Measurements from ENCODE around the gene HYCC2. TPM values are rescaled to one million over a fixed set of nuclear protein-coding genes. Genes with fewer than 3 reads are reported as not detected.

The HYCC2 gene
- total RNA-seq, 4 donors from 2014 or later: 19.8 to 32.0 (median 26.0) TPM

DNA sequence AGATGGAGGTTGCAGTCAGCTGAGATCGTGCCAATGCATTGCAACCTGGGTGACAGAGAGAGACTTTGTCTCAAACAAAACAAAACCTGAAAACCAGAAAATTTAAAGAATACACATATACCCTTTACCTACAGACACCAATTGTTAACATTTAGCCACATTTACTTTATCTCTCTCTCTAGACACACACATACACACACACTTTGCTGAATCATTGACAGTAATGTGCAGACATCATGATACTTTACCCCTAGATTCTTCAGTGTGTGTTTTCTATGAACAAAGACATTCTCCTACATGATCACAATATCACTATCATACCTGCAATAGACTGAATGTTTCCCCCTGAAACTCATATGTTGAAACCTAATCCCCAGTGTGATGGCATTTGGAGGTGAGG, 34.3 kb upstream of the HYCC2 start:
- Histone ChIP-seq H3K27me3 (no peaks in the 10 kb centered on the region), H3K4me1 (no peaks in the 10 kb centered on the region), H3K4me3 (replicated peaks in 1 of 3) (no peak overlapping the region), H3K27ac (no peak overlapping the region), H3K36me3 (no peaks in the 10 kb centered on the region), H3K9me3 (no peaks in the 10 kb centered on the region)
- DNase-seq: no peak
- intact Hi-C loops (cut with DNase I): no loop called here
- WGBS, 2 donors: 97 to 100% methylated on average over 1 of the region's 1 CpG
- no peak for TF ChIP-seq POLR2A (IDR thresholded peaks at IDR 0.05)
- TF ChIP-seq, protein P1, sequence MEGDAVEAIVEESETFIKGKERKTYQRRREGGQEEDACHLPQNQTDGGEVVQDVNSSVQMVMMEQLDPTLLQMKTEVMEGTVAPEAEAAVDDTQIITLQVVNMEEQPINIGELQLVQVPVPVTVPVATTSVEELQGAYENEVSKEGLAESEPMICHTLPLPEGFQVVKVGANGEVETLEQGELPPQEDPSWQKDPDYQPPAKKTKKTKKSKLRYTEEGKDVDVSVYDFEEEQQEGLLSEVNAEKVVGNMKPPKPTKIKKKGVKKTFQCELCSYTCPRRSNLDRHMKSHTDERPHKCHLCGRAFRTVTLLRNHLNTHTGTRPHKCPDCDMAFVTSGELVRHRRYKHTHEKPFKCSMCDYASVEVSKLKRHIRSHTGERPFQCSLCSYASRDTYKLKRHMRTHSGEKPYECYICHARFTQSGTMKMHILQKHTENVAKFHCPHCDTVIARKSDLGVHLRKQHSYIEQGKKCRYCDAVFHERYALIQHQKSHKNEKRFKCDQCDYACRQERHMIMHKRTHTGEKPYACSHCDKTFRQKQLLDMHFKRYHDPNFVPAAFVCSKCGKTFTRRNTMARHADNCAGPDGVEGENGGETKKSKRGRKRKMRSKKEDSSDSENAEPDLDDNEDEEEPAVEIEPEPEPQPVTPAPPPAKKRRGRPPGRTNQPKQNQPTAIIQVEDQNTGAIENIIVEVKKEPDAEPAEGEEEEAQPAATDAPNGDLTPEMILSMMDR (IDR thresholded peaks at IDR 0.05): no peak

DNA sequence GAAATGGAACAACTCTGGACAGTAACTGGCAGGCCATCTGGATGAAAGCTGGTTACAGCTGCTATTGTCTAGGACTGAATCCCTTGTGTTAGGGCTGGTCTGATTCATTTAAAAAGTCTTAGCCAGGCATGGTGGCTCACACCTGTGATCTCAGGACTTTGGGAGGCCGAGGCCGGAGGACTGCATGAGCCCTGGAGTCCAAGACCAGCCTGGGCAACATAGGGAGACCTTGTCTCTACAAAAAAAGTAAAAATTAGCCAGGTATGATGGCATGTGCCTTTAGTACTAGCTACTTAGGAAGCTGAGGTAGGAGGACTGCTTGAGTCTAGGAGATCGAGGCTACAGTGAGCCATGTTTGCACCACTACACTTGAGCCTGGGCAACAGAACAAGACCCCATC, 29.0 kb upstream of the HYCC2 start:
- TF ChIP-seq, protein P1 (IDR thresholded peaks at IDR 0.05): no peak
- TF ChIP-seq POLR2A (IDR thresholded peaks at IDR 0.05): no peak
- Histone ChIP-seq H3K27me3 (no peaks in the 10 kb centered on the region), H3K36me3 (no peaks in the 10 kb centered on the region), H3K9me3 (no peaks in the 10 kb centered on the region), H3K4me3 (replicated peaks in 1 of 3) (no peak overlapping the region), H3K27ac (no peak overlapping the region), H3K4me1 (no peaks in the 10 kb centered on the region)
- no peak for DNase-seq
- WGBS, 2 donors: 94 to 95% methylated on average over 3 of the region's 3 CpGs
- intact Hi-C loops (cut with DNase I): no loop called here

DNA sequence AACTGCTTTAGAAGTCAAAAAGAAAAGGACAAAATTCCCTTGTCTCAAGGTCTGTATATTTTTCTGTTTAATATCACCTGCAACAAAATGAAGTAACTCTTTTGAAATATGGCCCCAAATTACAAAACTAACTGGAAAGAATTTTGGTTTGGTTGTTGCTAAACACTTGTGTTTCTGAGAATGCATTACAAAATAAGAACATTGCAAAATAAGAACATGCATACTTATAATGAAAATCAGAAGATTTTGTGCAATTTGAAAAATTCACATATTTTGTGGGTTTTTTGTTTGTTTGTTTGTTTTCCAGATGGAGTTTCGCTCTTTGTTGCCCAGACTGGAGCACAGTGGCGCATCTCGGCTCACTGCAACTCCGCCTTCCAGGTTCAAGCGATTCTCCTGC, 22.1 kb upstream of the HYCC2 start:
- 97% methylated on average over 5 of the region's 5 CpGs for WGBS, 2 donors
- Histone ChIP-seq H3K4me1 (no peaks in the 10 kb centered on the region), H3K4me3 (replicated peaks in 1 of 3) (no peak overlapping the region), H3K36me3 (no peaks in the 10 kb centered on the region), H3K27me3 (no peaks in the 10 kb centered on the region), H3K9me3 (no peaks in the 10 kb centered on the region), H3K27ac (no peak overlapping the region)
- TF ChIP-seq POLR2A (IDR thresholded peaks at IDR 0.05): no peak
- DNase-seq: no peak
- intact Hi-C loops (cut with DNase I): no loop called here

DNA sequence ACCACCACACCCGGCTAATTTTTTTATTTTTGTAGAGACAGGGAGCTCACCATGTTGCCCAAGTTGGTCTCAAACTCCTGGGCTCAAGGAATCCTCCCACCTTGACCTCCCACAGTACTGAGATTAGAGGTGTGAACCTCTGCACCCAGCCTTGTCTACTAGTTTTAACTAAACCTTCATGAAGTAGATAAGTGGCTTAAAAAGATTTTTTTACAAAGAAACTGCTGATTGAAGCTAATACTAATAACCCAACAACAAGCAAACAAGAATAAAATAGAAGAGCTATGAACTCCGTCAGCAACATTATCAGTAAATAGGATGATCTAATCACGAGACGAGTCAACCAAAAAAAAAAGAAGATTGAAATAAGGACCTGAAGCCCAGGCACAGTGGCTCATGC, 19.1 kb upstream of the HYCC2 start:
- peaks cover 0 to 10% of the 10 kb centered on the region in 2 donors for H3K36me3 ChIP-seq
- WGBS, 2 donors: 83 to 98% methylated on average over 4 of the region's 4 CpGs
- intact Hi-C loops (cut with DNase I): no loop called here

DNA sequence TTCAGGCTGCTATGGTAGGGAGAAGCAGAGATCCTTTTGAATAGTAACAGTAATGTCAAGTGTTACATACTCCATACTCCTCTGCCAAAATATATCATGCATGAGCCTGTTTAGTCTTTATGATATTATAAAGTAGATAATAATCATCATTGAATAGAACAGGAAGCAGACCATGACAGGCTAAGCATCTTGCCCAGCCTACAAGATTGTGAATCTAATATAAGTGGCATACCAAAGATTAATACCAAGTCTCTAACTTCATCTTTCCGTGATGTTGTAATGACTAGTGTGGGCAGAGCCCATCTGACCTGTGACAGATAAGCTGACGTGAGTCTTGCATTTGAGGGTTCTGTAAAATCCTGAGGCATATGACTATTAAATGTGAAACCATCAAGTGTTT, 13.4 kb upstream of the HYCC2 start:
- H3K27ac ChIP-seq: no peak overlapping the region
- DNase-seq: no peak
- WGBS, 2 donors: 90 to 95% methylated on average over 2 of the region's 2 CpGs
- H3K4me1 ChIP-seq: no peaks in the 10 kb centered on the region
- peaks cover 0 to 32% of the 10 kb centered on the region in 2 donors for H3K36me3 ChIP-seq
- H3K27me3 ChIP-seq: no peaks in the 10 kb centered on the region
- H3K4me3 ChIP-seq (replicated peaks in 1 of 3): no peak overlapping the region
- TF ChIP-seq, protein P1 (IDR thresholded peaks at IDR 0.05): no peak
- TF ChIP-seq POLR2A (IDR thresholded peaks at IDR 0.05): no peak
- H3K9me3 ChIP-seq: no peaks in the 10 kb centered on the region
- intact Hi-C loops (cut with DNase I): no loop called here

More for the DNA sequence above, 19.1 kb upstream of the HYCC2 start:
- DNase-seq: no peak
- Histone ChIP-seq H3K9me3 (no peaks in the 10 kb centered on the region), H3K4me3 (replicated peaks in 1 of 3) (no peak overlapping the region), H3K27ac (no peak overlapping the region), H3K27me3 (no peaks in the 10 kb centered on the region), H3K4me1 (no peaks in the 10 kb centered on the region)
- TF ChIP-seq, protein P1 (IDR thresholded peaks at IDR 0.05): no peak
- TF ChIP-seq POLR2A (IDR thresholded peaks at IDR 0.05): no peak

DNA sequence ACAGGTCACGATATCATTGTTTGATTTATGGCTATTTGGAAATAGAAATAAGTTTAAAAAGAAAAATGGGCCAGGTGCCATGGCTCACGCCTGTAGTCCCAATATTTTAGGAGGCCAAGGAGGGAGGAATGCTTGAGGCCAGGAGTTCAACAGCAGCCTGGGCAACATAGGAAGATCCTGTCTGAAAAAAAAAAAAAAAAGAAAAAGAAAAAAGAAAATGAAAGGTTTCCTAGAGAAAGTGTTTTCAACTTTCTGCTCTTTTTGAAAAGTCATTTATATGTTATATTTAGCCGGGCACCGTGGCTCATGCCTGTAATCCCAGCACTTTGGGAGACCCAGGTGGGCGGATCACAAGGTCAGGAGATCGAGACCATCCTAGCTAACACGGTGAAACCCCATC, 3.5 kb upstream of the HYCC2 start:
- intact Hi-C loops (cut with DNase I): loop anchor here (10.0 kb wide), 2 partner anchors 90 to 360 kb away; no protein-coding TSS in a partner anchor

More for the DNA sequence above, 3.5 kb upstream of the HYCC2 start:
- Histone ChIP-seq H3K27ac (no peak overlapping the region), H3K36me3 (peaks cover 0 to 6% of the 10 kb centered on the region in 2 donors), H3K9me3 (no peaks in the 10 kb centered on the region), H3K4me1 (peaks cover 17 to 22% of the 10 kb centered on the region in 2 donors), H3K4me3 (replicated peaks in 1 of 3) (no peak overlapping the region), H3K27me3 (no peaks in the 10 kb centered on the region)
- TF ChIP-seq, protein P1 (IDR thresholded peaks at IDR 0.05): no peak
- TF ChIP-seq POLR2A (IDR thresholded peaks at IDR 0.05): no peak
- no peak for DNase-seq
- 90 to 92% methylated on average over 7 of the region's 7 CpGs for WGBS, 2 donors
